Measurements from ENCODE around the gene NSUN3. TPM values are rescaled to one million over a fixed set of nuclear protein-coding genes. Genes with fewer than 3 reads are reported as not detected.

The NSUN3 gene
- total and polyA plus RNA-seq, 10 of the 15 experiments (the other 5 are each of a cell fraction or from before 2014, with no cell fraction given), result 9.1 to 20.3 (median 11.7) TPM

Other genes with a start within 250 kb of the NSUN3 start
- not detected in 2 replicates for gene PROS1, start 89.2 kb upstream of the NSUN3 start, total RNA-seq (2014; rRNA removed)
- gene PROS1, start 89.2 kb upstream of the NSUN3 start, total RNA-seq (2014; rRNA removed; fragmentation: Illumina TruSeq; extraction: Trizol), result not detected in 2 replicates
- 0.08 and 0.10 TPM in 2 replicates for gene PROS1, start 89.2 kb upstream of the NSUN3 start, total RNA-seq (2021)
- not detected in 2 replicates for gene PROS1, start 89.2 kb upstream of the NSUN3 start, polyA plus RNA-seq (2011; rRNA removed)
- gene PROS1, start 89.2 kb upstream of the NSUN3 start, polyA plus RNA-seq (2014; fragmentation: Illumina TruSeq; extraction: Trizol), result not detected in 2 replicates
- not detected for gene PROS1, start 89.2 kb upstream of the NSUN3 start, polyA plus RNA-seq (2014; fragmentation: Nextera tagmentation; extraction: Ambion mirVana)
- gene PROS1, start 89.2 kb upstream of the NSUN3 start, polyA plus RNA-seq (2014; rRNA removed), result not detected in 2 replicates
- not detected for gene PROS1, start 89.2 kb upstream of the NSUN3 start, polyA plus RNA-seq (2016; fragmentation: Nextera tagmentation; extraction: Ambion mirVana)
- 5.7 and 7.0 TPM in 2 replicates for gene ARL13B, start 82.9 kb upstream of the NSUN3 start, total RNA-seq (2014; rRNA removed)
- gene ARL13B, start 82.9 kb upstream of the NSUN3 start, total RNA-seq (2014; rRNA removed; fragmentation: Illumina TruSeq; extraction: Trizol), result 9.0 and 9.9 TPM in 2 replicates
- gene ARL13B, start 82.9 kb upstream of the NSUN3 start, total RNA-seq (2021), result 7.5 and 8.9 TPM in 2 replicates
- gene ARL13B, start 82.9 kb upstream of the NSUN3 start, polyA plus RNA-seq (2011; rRNA removed), result 8.3 and 12.8 TPM in 2 replicates
- 9.0 and 11.3 TPM in 2 replicates for gene ARL13B, start 82.9 kb upstream of the NSUN3 start, polyA plus RNA-seq (2014; fragmentation: Illumina TruSeq; extraction: Trizol)
- gene ARL13B, start 82.9 kb upstream of the NSUN3 start, polyA plus RNA-seq (2014; fragmentation: Nextera tagmentation; extraction: Ambion mirVana), result 1 to 10 TPM; 3.0 to 4.5 TPM
- gene ARL13B, start 82.9 kb upstream of the NSUN3 start, polyA plus RNA-seq (2014; rRNA removed), result 5.3 and 6.1 TPM in 2 replicates
- 10 to 100 TPM in 1 of 2 experiments, 1 to 10 TPM in 1; 8.5 to 10.4 TPM for gene ARL13B, start 82.9 kb upstream of the NSUN3 start, polyA plus RNA-seq (2016; fragmentation: Nextera tagmentation; extraction: Ambion mirVana)
- gene STX19, start 34.5 kb upstream of the NSUN3 start, total RNA-seq (2014; rRNA removed), result not detected in 2 replicates
- not detected in 2 replicates for gene STX19, start 34.5 kb upstream of the NSUN3 start, total RNA-seq (2014; rRNA removed; fragmentation: Illumina TruSeq; extraction: Trizol)
- not detected in 2 replicates for gene STX19, start 34.5 kb upstream of the NSUN3 start, total RNA-seq (2021)
- 0.10 and 0.26 TPM in 2 replicates for gene STX19, start 34.5 kb upstream of the NSUN3 start, polyA plus RNA-seq (2011; rRNA removed)
- gene STX19, start 34.5 kb upstream of the NSUN3 start, polyA plus RNA-seq (2014; fragmentation: Illumina TruSeq; extraction: Trizol), result not detected in 2 replicates
- gene STX19, start 34.5 kb upstream of the NSUN3 start, polyA plus RNA-seq (2014; fragmentation: Nextera tagmentation; extraction: Ambion mirVana), result under 1 TPM; 0.11 to 0.14 TPM
- 0.09 TPM in 1 of 2 replicates, not detected in the other for gene STX19, start 34.5 kb upstream of the NSUN3 start, polyA plus RNA-seq (2014; rRNA removed)
- not detected for gene STX19, start 34.5 kb upstream of the NSUN3 start, polyA plus RNA-seq (2016; fragmentation: Nextera tagmentation; extraction: Ambion mirVana)
- 3.8 and 5.1 TPM in 2 replicates for gene DHFR2, start 145 bp upstream of the NSUN3 start, total RNA-seq (2014; rRNA removed)
- 5.0 and 6.0 TPM in 2 replicates for gene DHFR2, start 145 bp upstream of the NSUN3 start, total RNA-seq (2014; rRNA removed; fragmentation: Illumina TruSeq; extraction: Trizol)
- 4.2 and 5.4 TPM in 2 replicates for gene DHFR2, start 145 bp upstream of the NSUN3 start, total RNA-seq (2021)
- gene DHFR2, start 145 bp upstream of the NSUN3 start, polyA plus RNA-seq (2011; rRNA removed), result 5.6 and 9.2 TPM in 2 replicates
- 5.0 and 5.7 TPM in 2 replicates for gene DHFR2, start 145 bp upstream of the NSUN3 start, polyA plus RNA-seq (2014; fragmentation: Illumina TruSeq; extraction: Trizol)
- gene DHFR2, start 145 bp upstream of the NSUN3 start, polyA plus RNA-seq (2014; fragmentation: Nextera tagmentation; extraction: Ambion mirVana), result 1 to 10 TPM; 1.8 to 2.7 TPM
- gene DHFR2, start 145 bp upstream of the NSUN3 start, polyA plus RNA-seq (2014; rRNA removed), result 2.7 and 3.9 TPM in 2 replicates
- 1 to 10 TPM; 3.5 to 5.0 TPM for gene DHFR2, start 145 bp upstream of the NSUN3 start, polyA plus RNA-seq (2016; fragmentation: Nextera tagmentation; extraction: Ambion mirVana)